ENCODE measurements around the gene WDR76.
"Not testable (repeated sequence)": the region's sequence is repeated elsewhere in the genome, so short reads cannot be mapped to it uniquely, and the experiment has no call there.

WDR76 gene

DNA sequence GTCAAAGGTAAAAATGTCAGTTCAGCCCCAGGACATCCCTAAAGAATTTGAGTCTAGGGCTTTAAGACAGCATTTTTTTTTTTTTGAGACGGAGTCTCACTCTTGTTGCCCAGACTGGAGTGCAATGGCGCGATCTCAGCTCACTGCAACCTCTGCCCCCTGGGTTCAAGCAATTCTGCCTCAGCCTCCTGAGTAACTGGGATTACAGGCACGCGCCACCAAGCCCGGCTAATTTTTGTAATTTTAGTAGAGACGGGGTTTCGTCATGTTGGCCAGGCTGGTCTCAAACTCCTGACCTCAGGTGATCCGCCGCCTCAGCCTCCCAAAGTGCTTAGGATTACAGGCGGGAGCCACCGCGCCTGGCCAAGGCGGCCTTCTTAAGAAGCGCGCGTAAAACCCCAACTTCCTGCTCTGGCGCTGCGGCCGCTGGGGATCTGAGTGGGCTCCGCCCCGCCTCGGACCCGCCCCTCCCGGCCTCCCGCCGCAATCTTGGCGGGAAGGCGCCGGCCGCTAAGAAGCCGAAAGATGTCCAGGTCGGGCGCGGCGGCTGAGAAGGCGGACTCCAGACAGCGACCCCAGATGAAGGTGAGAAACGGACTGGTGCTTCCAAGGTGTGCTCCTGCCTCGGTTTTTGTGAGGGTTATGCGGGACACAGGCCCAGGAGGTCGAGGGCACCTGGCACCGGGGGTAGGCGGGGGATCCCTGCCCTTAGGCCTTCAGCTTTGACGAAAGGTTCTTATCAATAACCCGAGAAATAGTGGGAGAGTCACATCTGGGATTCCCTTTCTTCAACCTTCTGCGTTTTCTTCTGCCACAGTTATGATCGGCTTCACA lies at the start of gene WDR76:
WDR76 (plus strand) TSS at position 495 of the 834 bp plus-strand sequence; CDS start at position 526, 31 bp downstream.
- DNase-seq (ENCODE audit: low read depth in 1 of 2, low spot score in 1 of 2) = peak; percentile 38 to 63

DNA sequence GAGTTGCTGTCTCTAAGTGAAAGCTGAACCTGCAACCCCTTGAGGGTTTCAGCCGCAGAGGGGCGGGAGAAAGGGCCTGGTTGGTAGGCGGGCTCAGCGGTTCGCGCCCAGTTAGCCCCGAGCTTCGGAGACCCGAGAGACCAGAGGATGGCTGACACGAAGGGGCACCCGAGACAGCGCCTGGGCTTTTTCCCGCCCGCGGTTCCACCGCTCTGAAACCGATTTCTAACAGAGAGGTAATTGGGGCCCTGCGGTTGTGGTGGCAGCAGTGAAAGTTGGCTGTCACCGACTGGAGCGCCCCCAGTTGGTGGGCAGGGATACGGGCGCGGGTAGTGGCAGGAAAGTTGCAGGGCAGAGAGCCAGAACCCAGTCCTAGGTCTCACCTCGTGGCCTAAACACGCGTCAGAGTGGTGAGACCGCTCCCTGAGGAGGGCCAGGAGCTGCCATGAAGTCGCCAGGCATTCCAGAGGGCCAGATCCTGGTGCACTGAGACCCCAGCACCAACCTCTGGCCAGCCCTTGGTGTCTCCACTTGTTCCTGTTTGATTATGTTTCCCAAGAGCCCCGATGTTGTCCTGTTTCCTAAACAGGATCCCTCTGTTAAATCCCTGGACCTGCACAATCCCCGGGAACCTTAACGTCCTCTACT lies 49.4 kb upstream of the WDR76 start:
- DNase-seq (ENCODE audit: low read depth in 1 of 2, low spot score in 1 of 2) = peak; percentile 61 to 69

DNA sequence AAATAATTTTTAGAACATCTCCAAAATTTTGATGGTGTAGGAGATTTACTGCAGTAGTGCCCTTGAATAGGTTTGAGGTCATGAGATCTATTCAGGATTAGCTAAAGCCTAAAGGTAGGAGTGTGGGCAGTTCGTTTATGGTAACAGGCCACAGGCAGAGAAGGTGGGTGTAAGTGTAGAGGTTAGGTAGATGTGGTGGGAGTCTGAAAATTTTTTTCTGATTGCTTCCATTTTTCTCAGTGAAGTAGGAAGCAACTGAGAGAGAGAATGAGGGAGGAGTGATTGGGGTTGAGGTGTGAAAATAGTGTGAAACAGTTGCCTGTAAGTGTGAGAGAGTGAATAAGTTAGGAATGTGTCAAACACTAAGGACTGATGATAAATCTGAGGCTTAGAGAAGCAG lies 47.8 kb upstream of the WDR76 start:
- no peak for DNase-seq (ENCODE audit: low read depth in 1 of 2, low spot score in 1 of 2)

DNA sequence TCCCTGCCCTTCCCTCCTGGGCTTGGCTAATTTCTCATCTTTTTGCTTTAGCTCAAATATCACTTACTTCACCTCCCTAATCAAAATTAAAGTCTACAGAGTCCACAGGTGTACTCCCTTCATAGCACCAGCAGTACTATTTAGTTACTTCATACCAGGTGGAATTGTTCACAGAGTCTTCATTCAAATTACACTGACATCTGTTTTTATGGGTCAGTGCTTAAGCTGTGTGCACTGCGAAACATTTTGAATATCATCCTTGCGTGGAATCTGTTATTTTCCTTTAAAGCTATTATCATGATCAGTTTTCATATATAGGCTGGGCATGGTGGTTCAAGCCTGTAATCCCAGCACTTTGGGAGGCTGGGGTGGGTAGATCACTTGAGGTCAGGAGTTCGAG lies 37.4 kb upstream of the WDR76 start:
- no peak for DNase-seq (ENCODE audit: low read depth in 1 of 2, low spot score in 1 of 2)

DNA sequence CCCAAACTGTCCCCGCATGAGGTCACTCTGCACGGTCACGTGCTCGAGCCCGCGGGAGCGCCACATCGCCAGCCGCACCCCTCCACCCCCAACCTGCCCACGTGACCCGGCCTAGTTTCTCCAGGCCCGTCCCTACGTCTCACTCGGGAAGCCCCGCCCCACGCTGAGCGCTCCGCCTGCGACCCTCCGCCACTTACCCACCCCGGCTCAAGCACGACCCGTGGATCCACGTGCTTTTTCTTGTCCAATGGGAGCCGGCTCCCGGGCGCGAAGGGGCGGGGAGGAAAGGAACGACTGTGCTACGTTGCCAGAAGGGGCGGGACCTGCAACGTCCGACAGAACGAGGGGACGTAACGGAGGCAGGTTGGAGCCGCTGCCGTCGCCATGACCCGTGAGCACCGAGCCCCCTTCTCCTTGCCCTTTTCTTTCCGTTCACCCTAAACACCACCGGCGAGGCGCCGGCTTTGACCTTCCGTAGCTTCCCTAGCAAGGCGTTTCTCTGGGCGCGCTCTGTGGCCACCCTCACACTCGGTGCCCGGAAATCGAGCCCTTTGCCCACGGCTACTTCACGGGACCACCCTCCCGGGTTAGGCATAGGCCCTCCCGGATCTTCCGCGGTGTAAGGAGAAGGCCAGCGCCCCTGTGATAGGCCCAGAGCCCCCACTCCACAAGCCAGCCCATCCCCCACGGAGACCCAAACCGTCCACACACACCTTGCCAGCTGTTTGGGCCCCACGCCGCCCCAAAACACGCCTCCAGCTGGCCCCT lies 34.6 kb upstream of the WDR76 start, which contains the start of gene SERF2:
SERF2 (plus strand) TSS at position 328 of the 768 bp plus-strand sequence; CDS start at position 385, 57 bp downstream.
- peak; percentile 99 for DNase-seq (ENCODE audit: low read depth in 1 of 2, low spot score in 1 of 2)

DNA sequence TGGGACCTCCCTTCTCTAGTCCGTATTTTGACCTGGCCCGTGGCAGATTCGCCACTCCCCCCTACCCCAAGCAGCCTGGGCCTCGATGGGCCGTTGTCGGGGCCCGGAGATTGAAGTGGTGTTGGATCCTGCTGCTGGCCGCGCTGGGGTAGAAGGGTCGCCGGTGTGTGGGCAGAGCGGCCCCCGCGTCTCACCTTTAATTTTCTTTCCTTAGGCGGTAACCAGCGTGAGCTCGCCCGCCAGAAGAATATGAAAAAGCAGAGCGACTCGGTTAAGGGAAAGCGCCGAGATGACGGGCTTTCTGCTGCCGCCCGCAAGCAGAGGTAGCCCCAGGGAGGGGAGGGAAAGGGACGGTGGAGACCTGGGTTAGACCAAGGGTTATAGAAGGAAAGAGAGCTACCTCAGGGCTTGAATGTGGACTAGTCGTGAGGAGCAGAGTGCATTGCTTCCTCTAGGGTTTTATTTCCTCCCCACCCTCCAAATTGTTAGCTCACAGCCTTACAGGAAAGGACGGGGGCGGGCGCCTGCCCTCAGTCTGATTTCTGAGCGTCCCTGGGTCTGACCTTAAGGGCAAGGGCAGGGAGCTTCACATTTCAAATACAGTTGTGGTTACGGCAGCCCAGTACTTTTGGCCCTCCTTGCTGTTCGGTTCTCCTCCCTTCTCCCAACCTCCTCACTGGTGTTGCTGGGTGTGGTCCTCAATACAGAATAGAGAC lies 33.9 kb upstream of the WDR76 start:
- no peak for DNase-seq (ENCODE audit: low read depth in 1 of 2, low spot score in 1 of 2)

DNA sequence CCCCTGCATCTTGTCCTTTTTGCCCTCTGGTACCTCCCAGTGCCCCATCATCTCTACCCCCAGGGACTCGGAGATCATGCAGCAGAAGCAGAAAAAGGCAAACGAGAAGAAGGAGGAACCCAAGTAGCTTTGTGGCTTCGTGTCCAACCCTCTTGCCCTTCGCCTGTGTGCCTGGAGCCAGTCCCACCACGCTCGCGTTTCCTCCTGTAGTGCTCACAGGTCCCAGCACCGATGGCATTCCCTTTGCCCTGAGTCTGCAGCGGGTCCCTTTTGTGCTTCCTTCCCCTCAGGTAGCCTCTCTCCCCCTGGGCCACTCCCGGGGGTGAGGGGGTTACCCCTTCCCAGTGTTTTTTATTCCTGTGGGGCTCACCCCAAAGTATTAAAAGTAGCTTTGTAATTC lies 33.2 kb upstream of the WDR76 start:
- DNase-seq (ENCODE audit: low read depth in 1 of 2, low spot score in 1 of 2) = no peak

DNA sequence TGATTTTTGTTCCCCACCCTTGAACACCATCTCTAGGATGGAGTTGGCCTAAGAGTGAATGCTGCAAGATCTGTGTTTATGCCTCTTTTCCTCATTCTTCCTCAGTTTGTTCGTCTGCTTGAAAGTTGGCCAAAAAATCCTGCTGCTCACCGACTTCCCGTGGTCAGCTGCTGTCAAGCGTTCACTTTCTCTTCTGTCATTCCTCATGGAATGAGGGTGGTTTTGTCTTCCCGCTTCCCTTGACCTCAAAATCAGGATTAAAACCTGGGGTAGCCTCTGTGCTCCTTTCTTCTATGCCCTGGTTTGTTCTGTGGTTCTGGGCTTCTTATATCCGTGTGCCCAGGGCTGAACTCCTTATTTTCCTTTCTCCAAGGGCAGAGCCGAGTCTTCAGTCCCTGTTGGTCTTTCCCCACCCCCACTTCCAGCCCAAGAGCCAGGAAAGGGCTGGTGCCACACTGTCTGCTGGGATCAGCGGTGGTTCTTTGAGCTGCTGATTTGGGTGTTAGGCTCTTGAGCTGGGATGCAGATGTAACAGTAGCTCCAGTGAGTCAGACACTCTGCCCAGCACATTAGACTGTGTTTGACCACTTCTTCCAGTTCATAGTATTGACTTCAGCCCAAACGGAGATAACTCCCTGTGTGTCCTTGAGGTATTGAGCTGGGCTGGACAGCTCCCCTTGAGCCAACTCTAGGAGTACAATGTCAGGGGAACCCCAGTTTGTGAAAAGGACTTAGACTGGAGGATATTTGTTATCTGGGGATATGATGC lies 32.3 kb upstream of the WDR76 start:
- DNase-seq (ENCODE audit: low read depth in 1 of 2, low spot score in 1 of 2) = no peak

DNA sequence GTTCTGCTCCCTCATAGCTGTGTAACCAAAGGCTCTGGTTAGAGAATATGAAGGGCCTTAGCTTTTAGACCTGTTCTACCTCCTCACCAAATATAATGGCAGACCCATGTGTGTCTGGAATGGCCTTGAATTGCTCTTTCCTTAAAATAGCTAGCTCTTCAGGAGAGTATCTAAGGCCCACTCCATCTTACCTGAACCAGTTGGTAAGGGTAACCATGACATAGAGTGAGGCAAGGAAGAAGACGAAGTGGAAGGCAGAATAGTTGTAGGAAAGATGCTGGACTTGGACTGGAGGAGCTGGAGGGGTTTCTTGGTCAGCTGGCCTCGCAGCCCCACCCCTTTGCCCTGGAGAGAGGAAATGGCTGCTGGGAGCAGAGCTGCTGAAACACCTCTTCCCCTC lies 31.6 kb upstream of the WDR76 start:
- no peak for DNase-seq (ENCODE audit: low read depth in 1 of 2, low spot score in 1 of 2)

DNA sequence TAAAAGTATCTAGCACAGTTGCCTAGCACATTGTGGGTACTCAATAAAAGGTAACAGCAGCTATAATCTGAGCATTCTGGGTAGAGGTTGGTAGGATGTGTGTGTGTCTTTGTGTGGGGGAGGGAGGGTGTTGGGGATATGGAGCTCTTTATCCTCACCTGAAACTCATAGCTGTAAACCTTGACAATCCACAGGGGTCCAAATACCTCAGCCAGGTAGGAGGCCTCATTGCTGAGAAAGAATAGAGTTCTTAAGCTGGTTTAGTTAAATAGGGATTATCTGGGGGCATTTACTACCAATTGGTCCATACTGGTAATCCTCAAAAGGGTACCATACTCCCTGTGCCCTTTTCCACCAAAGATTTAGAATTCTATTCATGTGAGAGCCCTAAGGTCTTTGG lies 30.8 kb upstream of the WDR76 start:
- DNase-seq (ENCODE audit: low read depth in 1 of 2, low spot score in 1 of 2) = no peak

DNA sequence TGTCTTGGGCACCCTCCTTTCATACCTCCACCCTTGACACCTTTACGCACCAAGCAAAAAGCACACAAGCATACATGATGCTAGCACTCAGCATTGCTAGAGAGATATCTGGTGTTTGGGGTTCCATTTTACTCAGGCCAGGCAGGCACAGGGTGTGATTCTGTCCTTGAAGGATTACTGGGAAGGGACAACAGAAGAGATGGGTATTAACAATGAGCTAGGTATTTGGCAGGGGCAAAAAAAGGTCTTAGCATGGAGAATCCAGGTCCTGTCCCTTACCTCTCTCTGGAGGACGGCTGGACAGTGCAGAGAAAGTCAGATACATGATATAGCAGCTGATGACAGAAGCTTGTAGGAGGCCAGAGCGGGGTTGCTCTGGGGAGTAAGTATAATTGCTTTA lies 30.2 kb upstream of the WDR76 start:
- no peak for DNase-seq (ENCODE audit: low read depth in 1 of 2, low spot score in 1 of 2)

DNA sequence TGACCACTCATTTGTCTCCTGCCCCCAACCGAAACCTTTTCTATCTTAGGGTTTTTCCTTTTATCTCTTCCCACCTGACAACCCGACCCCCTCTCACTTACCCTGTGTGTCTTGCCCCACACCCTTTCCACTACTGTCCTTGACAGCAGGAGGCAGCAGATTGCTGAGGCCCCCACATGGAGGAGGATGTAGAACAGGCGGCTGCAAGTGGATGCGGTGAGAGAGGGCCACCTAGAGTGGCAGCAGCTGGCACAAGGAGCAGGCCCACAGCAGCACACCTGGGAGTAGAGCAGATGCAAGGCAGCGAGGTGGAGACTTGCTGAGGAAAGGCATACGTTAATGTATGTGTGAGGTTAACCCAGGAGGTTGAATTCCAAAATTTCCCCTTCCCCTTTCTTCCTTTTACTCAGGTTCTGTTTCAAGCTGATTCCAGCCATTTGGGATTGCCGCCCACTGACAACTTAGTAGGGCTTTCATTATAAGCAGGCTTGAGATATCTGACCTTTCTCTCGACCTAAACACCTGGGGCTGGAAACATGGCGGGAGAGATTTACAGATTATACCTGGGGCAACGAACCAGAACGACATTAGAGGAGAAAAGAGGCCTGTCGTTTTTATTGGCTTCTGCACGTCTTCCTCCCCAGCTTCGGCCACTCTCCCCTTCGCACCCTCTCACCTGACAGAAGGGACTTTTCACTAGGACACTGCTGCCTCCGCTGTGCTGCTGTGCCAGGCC lies 27.4 kb upstream of the WDR76 start:
- DNase-seq (ENCODE audit: low read depth in 1 of 2, low spot score in 1 of 2) = no peak

DNA sequence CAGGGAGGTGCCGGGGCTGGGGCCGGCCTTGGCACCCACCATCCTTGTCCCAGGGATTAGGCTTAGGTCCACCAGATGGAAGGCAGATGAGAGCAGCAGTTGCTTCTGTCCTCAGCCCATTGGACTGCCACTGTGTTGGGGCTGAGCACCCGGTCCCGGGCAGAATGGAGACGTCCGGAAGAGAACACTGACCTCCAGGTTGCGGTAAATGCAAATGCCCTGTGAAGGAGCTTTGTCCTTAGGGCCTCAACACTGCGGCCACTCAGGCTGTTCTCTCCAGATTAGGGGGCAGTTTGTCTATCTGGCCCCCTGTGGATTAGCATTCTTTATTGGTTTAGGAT lies 26.9 kb upstream of the WDR76 start, which contains the start of gene SERINC4:
SERINC4 (minus strand) TSS at position 276 of the 341 bp plus-strand sequence; CDS start at position 42, 234 bp downstream.
- DNase-seq (ENCODE audit: low read depth in 1 of 2, low spot score in 1 of 2) = no peak

DNA sequence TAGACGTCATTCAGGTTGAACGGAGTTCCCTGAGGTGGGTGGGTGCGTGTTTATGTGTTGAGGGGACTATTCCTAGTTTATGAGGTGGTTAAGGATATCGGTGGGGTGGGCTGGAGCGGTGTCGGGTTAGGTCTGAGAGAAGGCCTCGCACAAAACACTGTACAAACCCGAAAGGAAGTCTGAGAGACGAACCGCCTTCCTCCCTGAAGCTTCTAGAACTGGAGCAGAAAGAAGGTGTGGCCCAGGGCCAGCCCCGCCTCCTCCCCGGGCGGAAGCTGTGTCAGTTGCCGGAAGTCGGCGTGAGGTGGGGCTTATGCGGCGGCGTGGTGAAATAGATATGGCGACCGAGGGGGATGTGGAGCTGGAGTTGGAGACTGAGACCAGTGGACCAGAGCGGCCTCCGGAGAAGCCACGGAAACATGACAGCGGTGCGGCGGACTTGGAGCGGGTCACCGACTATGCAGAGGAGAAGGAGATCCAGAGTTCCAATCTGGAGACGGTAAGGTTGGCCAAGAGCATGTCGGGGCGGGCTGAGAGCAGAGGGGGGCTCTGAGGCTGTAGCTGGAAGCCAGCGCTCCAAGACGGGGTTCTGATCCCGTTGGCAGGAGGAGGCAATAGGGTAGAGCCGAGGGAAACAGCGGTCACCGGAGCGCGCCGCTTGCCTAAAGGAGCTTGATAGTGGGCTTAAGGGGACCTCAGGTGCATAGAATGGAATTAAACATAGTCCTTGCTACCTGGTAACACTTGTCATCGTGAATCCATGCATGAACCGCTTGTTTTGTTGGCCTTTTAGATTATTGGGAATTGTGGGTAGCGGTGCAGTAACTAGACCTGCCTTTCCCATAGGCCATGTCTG lies 26.3 kb upstream of the WDR76 start, which contains the start of gene HYPK:
HYPK (plus strand) TSS at position 314 of the 856 bp plus-strand sequence; CDS start at position 338, 24 bp downstream.
- DNase-seq (ENCODE audit: low read depth in 1 of 2, low spot score in 1 of 2) = peak; percentile 85 to 88

DNA sequence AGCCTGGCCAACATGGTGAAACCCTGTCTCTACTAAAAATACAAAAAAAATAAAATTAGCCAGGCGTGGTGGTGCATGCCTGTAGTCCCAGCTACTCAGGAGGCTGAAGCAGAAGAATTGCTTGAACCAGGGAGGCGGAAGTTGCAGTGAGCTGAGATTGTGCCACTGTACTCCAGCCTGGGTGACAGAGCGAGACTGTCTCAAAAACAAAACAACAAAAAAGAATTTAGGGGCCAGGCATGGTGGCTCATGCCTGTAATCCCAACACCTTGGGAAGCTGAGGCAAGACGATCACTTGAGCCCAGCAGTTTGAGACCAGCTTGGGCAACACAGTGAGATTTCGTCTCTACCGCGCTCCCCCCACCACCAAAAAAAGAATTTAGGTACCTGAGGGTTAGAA lies 24.1 kb upstream of the WDR76 start:
- DNase-seq (ENCODE audit: low read depth in 1 of 2, low spot score in 1 of 2) = not testable (repeated sequence)

DNA sequence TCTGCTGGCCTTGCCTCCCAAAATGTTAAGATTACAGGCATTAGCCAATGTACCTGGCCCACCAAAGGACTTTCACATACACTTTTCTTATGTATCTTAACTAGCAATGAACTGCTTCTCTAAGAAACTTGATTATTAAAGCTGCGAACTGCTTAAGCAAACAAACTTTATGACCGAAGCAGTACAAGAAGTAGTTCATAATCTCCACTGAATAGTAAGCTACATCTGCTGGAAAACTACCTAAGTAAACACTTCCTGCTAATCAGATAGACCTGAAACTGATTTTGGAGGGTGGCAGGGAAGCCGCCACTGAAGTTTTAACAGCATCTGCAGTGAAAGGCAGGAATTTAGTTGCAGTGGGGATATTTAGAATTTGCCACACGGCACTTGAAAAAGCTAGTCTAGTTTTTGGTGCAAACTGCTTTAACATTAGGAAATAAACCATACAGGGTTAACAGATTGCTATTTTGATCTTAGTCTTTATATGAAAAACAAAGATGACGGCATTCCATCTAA lies 18.3 kb upstream of the WDR76 start:
- DNase-seq (ENCODE audit: low read depth in 1 of 2, low spot score in 1 of 2) = no peak

DNA sequence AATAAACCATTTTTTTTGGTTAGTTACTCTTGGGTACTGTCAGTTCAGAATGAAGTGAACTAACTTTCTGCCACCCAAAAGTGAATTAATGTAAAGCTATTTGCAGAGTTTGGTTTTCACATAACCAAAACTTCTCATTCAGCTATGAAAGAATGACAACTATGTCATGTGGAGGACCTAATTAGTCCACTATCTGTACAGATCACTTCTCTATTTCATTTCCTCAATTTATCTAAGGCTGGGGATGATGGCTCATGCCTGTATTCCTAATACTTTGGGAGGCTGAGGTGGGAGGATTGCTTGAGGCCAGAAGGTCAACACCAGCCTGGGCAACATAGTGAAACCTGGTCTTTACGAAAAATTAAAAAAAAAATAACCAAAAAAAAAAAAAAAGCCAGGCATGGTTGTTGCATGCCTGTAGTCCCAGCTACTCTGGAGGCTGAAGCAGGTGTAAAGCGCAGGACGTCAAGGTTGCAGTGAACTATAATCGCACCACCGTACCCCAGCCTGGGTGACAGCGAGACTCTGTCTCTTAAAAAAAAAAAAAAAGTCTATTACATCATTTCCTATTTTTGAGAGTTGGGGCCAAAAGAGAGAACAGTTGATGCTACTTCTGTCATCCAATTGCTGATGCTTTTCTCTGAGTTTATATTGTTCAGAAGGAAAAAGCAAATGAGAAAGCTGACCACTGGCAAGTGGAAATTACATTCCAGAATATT lies 17.7 kb upstream of the WDR76 start:
- DNase-seq (ENCODE audit: low read depth in 1 of 2, low spot score in 1 of 2) = no peak

DNA sequence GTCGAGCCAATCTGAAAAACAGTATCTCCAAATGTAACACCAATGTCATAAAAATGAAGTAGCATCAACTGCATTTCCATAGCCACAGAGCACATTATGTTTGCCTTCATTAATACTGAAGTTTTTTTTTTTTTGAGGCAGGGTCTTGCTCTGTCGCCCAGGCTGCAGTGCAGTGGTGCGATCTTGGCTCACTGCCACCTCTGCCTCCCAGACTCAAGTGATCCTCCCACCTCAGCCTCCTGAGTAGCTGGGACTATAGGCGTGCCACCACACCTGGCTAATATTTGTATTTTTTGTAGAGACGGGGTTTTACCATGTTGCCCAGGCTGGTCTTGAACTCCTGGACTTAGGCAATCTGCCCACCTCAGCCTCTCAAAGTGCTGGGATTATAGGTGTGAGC lies 11.7 kb upstream of the WDR76 start:
- DNase-seq (ENCODE audit: low read depth in 1 of 2, low spot score in 1 of 2) = not testable (repeated sequence)

Data from activated T-helper 1 cell treated with anti-CD3 and anti-CD28 coated beads, Interleukin-2, amount 50 U/mL, for 16 hours (primary cell).